PC-3 (cell line): Measurements from ENCODE around the gene SUSD2. TPM values are rescaled to one million over a fixed set of nuclear protein-coding genes. Genes with fewer than 3 reads are reported as not detected.

ENCODE experiments used
- ATAC-seq: fragments of 200-7000 bp; cut with Tn5 transposase; 2 replicates; pipeline ENCODE4 v1.9.1; 2020; ENCODE audit warnings: mild to moderate bottlenecking, moderate library complexity
- BruUV-seq: library from RNA; stranded (reverse); fragments of 400-500 nt; replicated peaks from 2 replicates; lab custom pipeline; 2021; lab: Mats Ljungman, UMichigan
- CTCF ChIA-PET: fragments of 300-600 bp; sonication (Branson Sonifier 250); formaldehyde crosslinking; loops from one replicate; lab custom pipeline; 2022; ENCODE audit warnings: antibody characterized with exemption; lab: Charles Lee
- POLR2A ChIA-PET: fragments of 300-600 bp; sonication (Branson Sonifier 250); formaldehyde crosslinking; loops from one replicate; lab custom pipeline; 2022; ENCODE audit warnings: antibody characterized with exemption; ENCODE audit not compliant: unreplicated experiment; lab: Charles Lee
- DNase-seq: peaks from one replicate; pipeline ENCODE4 v3.0.0-alpha.2; 2015
- H2AFZ ChIP-seq: fragments of 300-600 bp; sonication (generic); 2 replicates; pipeline ENCODE4 v1.6.0; 2016; ENCODE audit warnings: antibody characterized with exemption, low read length
- H3F3A ChIP-seq: fragments of 300-600 bp; sonication (generic); one replicate; pipeline ENCODE4 v1.6.0; 2017; ENCODE audit warnings: antibody characterized with exemption, low read length, control low read depth, mild to moderate bottlenecking; ENCODE audit not compliant: unreplicated experiment
- H3K27ac ChIP-seq: fragments of 300-600 bp; sonication (generic); 2 replicates; pipeline ENCODE4 v1.5.1; 2016; ENCODE audit warnings: mild to moderate bottlenecking, low read length
- H3K27me3 ChIP-seq: fragments of 300-600 bp; sonication (generic); 2 replicates; pipeline ENCODE4 v1.6.1; 2016; ENCODE audit warnings: low read length, mixed read lengths
- H3K36me3 ChIP-seq: fragments of 300-600 bp; sonication (generic); 2 replicates; pipeline ENCODE4 v1.6.1; 2016; ENCODE audit warnings: low read depth, mixed run types, low read length, mixed read lengths
- H3K4me1 ChIP-seq: fragments of 300-600 bp; sonication (generic); 2 replicates; pipeline ENCODE4 v1.5.1; 2016; ENCODE audit warnings: low read length; ENCODE audit not compliant: insufficient read depth
- H3K4me2 ChIP-seq: fragments of 300-600 bp; sonication (generic); 2 replicates; pipeline ENCODE4 v1.6.0; 2016; ENCODE audit warnings: low read length
- H3K4me3 ChIP-seq: fragments of 300-600 bp; sonication (generic); 2 replicates; pipeline ENCODE4 v1.5.1; 2016; ENCODE audit warnings: mild to moderate bottlenecking, low read length, mixed read lengths
- H3K79me2 ChIP-seq: fragments of 300-600 bp; sonication (generic); 2 replicates; pipeline ENCODE4 v1.6.1; 2017; ENCODE audit warnings: low read length, mixed read lengths
- H3K9ac ChIP-seq: fragments of 300-600 bp; sonication (generic); 2 replicates; pipeline ENCODE4 v1.6.0; 2016; ENCODE audit warnings: mild to moderate bottlenecking, low read length
- H3K9me2 ChIP-seq: fragments of 300-600 bp; sonication (generic); replicated peaks from 2 replicates; pipeline ENCODE4 v1.6.1; 2016; ENCODE audit warnings: mixed run types, low read length, mixed read lengths
- H3K9me3 ChIP-seq: fragments of 300-600 bp; sonication (generic); 2 replicates; pipeline ENCODE4 v1.6.1; 2016; ENCODE audit warnings: low read length, mixed read lengths
- H4K20me1 ChIP-seq: fragments of 300-600 bp; sonication (generic); 2 replicates; pipeline ENCODE4 v1.6.1; 2016; ENCODE audit warnings: low read length, mixed read lengths
- CTCF ChIP-seq: fragments of 300-600 bp; sonication (generic); conservative IDR thresholded peaks from 2 replicates; pipeline ENCODE4 v1.5.1; 2017; ENCODE audit warnings: antibody characterized with exemption, low read depth, mild to moderate bottlenecking, low read length
- EZH2 ChIP-seq: fragments of 300-600 bp; sonication (generic); IDR thresholded peaks from one replicate; pipeline ENCODE4 v1.6.1; 2017; ENCODE audit warnings: antibody characterized with exemption, mild to moderate bottlenecking, low read length; ENCODE audit not compliant: unreplicated experiment
- EZH2phosphoT487 ChIP-seq: fragments of 300-600 bp; sonication (generic); IDR thresholded peaks from 2 replicates; pipeline ENCODE4 v1.6.1; 2018; ENCODE audit warnings: mild to moderate bottlenecking, antibody characterized with exemption, low read length, borderline replicate concordance
- intact Hi-C: fragments of 100-400 bp; cut with micrococcal nuclease; formaldehyde crosslinking; loops from 2 replicates; pipeline ENCODE4 v1.9.0; 2023
- total RNA-seq: library from RNA; depleted of rRNA; stranded (reverse); fragments of >200 nt; gene quantifications from 2 replicates; pipeline ENCODE4 v1.2.3, GENCODE V29; 2014

Gene SUSD2
- total RNA-seq, 1 experiment from 2014 or later: 1.3 TPM

GRCh38 chr22:24186352-24186740 lies 5.1 kb downstream of the SUSD2 start:
- H3K4me2 ChIP-seq: no peak overlapping the region
- H4K20me1 ChIP-seq: no peaks in the 10 kb centered on the region
- H3K4me1 ChIP-seq: peaks cover 9% of the 10 kb centered on the region
- H3F3A ChIP-seq: no peaks in the 10 kb centered on the region
- no TSS peak for BruUV-seq
- H3K9me2 ChIP-seq: no peaks in the 10 kb centered on the region
- no peak overlapping the region for H3K4me3 ChIP-seq
- intact Hi-C loops: no loop called here
- POLR2A ChIA-PET: no interaction called here
- H2AFZ ChIP-seq: no peak overlapping the region
- no peaks in the 10 kb centered on the region for H3K36me3 ChIP-seq
- H3K79me2 ChIP-seq: no peaks in the 10 kb centered on the region
- H3K27me3 ChIP-seq: no peaks in the 10 kb centered on the region
- CTCF ChIA-PET: no interaction called here
- no peaks in the 10 kb centered on the region for H3K9me3 ChIP-seq
- no peak for DNase-seq
- no peak for TF ChIP-seq EZH2phosphoT487
- H3K27ac ChIP-seq: no peak overlapping the region
- no peak for ATAC-seq
- H3K9ac ChIP-seq: no peak overlapping the region

GRCh38 chr22:24186892-24187670 lies 5.8 kb downstream of the SUSD2 start:
- H3K9me3 ChIP-seq: no peaks in the 10 kb centered on the region
- DNase-seq: no peak
- H3K9ac ChIP-seq: no peak overlapping the region
- peaks cover 9% of the 10 kb centered on the region for H3K4me1 ChIP-seq
- intact Hi-C loops: no loop called here
- H4K20me1 ChIP-seq: no peaks in the 10 kb centered on the region
- H3K27ac ChIP-seq: no peak overlapping the region
- POLR2A ChIA-PET: no interaction called here
- CTCF ChIA-PET: no interaction called here
- ATAC-seq: no peak
- no peaks in the 10 kb centered on the region for H3K9me2 ChIP-seq
- no peak overlapping the region for H3K4me2 ChIP-seq
- no peaks in the 10 kb centered on the region for H3F3A ChIP-seq
- H3K36me3 ChIP-seq: no peaks in the 10 kb centered on the region
- no peaks in the 10 kb centered on the region for H3K27me3 ChIP-seq
- no peak overlapping the region for H2AFZ ChIP-seq
- no peak overlapping the region for H3K4me3 ChIP-seq
- H3K79me2 ChIP-seq: no peaks in the 10 kb centered on the region
- BruUV-seq: no TSS peak
- no peak for TF ChIP-seq EZH2

DNA sequence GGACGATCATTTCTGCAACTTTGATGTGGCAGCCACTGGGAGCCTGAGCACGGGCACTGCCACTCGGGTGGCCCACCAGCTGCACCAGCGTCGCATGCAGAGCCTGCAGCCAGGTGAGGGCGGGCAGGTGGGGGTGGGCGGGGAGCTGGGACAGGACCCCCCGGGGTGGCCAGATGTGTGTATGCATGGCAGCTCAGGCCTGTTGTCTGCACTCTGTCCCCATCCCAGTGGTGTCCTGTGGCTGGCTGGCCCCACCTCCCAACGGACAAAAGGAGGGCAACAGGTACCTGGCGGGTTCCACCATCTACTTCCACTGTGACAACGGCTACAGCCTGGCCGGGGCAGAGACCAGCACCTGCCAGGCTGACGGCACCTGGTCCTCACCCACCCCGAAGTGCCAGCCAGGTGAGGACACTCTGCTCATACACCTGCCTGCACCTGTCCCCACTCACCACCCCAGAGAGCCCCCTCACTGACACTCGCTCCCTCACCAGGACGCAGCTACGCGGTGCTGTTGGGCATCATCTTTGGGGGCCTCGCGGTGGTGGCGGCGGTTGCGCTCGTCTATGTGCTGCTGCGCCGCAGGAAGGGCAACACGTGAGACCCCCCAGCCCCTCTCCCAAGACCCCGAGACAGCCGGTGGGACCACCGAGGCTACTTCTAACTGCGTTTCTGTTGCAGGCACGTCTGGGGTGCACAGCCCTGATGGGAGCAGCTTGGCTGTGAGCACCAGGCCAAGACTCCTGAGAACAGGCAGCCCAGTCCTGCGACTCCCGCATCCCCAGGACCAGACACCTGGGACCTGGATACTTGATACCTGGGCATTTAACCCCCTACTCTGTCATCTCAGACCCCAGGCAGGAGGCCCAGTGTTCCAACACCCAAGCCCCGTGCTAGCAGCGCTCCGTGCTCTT lies 6.7 kb downstream of the SUSD2 start:
- ATAC-seq: no peak
- Histone ChIP-seq H3K9me2 (no peaks in the 10 kb centered on the region), H3K4me3 (no peak overlapping the region), H3K27me3 (no peaks in the 10 kb centered on the region), H3K27ac (no peak overlapping the region), H2AFZ (no peak overlapping the region), H3K4me1 (peaks cover 9% of the 10 kb centered on the region), H3K79me2 (no peaks in the 10 kb centered on the region), H3K9ac (no peak overlapping the region), H3K9me3 (no peaks in the 10 kb centered on the region), H3K36me3 (no peaks in the 10 kb centered on the region), H3K4me2 (no peak overlapping the region), H3F3A (no peaks in the 10 kb centered on the region), H4K20me1 (no peaks in the 10 kb centered on the region)
- no TSS peak for BruUV-seq
- intact Hi-C loops: loop anchor here (2.0 kb wide), 1 partner anchor 59 kb away; no protein-coding TSS in a partner anchor
- no peak for DNase-seq
- no peak for TF ChIP-seq EZH2
- TF ChIP-seq CTCF: no peak
- TF ChIP-seq EZH2phosphoT487: no peak
- CTCF ChIA-PET: interaction anchor here (0.6 kb wide), 1 partner anchor 337 kb away, joined by 10 read pairs; no protein-coding TSS in a partner anchor
- POLR2A ChIA-PET: no interaction called here
